GM19238 (cell line): ENCODE data around the gene SLC25A21.
"Not testable (repeated sequence)": the region's sequence is repeated elsewhere in the genome, so short reads cannot be mapped to it uniquely, and the experiment has no call there.

Source experiments
- DNase-seq: peaks from one replicate; pipeline ENCODE4 v3.0.0; 2011; ENCODE audit warnings: low spot score; ENCODE audit not compliant: insufficient read length

Gene SLC25A21

DNA sequence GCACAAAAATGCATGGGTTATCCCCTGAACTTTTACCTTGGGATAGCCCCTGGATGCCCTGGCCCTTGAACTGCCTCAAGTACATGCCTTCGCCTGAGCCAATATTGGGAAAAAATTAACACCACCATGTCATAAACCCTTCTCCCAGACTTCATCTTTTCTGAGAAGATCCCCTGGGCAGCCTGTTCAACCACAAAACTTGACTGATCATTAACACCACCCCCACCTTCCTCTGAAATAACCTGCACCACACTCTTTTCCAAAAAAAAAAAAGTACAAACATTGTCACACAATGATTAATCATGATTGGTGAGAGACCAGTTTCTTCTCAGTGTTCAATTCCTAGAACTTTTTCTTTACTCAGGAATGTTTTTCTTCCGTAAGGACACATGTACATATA, 292.8 kb downstream of the SLC25A21 start:
- no peak for DNase-seq

DNA sequence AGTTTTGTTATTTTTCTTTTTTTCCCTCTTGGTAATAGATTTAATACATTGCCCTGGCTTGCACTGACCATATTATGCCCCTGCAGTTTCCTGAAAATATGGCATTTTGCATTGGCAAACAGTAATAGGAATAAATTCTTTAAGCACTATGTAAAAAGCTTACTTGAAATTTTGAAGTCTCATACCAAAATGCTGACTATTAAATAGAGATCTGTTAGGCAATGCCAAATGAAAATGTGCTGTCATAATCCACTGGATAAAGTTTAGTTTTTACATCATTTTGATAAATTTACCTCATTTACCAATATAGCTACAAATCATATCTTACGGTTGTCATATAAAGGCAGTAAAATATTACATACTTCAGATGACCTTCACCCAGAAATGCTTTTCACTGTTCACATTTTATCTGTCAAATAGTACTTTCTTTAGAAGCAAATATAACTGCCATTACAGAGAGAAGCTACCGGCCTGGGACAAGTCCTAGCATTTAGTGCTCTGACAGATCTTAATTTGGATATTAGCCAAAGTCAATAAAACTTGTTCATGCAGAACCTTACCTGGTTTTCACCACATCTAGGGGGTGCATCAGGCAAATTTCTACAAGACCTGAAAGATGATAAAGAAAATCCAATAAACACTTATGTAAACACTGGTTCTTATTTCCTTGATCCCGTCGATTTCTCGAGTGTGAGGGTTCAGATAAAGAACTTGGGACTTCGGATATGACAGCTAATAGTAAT, 297.8 kb downstream of the SLC25A21 start:
- no peak for DNase-seq

DNA sequence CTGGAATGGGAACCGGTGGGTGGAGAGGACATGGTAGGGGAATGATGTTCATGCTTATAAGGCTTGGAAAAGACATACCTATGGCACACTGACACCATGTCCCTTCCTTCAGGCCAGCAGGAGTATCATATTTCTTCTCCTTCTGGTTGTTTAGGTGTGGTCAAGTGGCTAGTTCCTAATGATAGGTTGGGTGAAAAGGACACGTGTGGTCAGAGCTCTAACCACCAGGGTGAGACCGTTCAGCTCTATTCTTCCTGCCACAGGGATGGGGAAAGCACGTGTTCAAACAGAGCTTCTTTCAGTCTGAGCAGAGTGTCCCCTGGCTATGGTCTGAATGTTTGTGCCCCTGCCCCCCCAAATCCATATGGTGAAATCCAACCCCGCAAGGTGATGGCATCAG, 301.6 kb downstream of the SLC25A21 start:
- DNase-seq = no peak

DNA sequence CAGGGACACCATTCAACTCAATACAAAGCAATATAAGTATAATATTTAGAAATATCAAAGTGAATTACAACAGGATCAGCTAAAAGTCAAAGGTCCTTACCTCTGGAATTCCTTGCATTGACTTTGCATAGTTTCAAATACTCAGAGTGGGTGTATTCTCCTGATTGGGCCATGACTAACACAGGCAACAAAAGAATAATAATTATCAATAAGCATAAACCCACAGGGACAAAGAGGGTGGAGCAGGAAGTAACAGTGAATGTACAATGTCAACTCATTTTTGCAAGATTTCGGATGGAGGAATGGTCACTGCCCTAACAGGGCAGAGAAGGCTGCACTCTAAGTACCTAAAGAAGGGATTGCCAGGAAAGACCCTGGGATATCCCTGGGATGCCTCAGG, 303.3 kb downstream of the SLC25A21 start:
- DNase-seq = no peak

DNA sequence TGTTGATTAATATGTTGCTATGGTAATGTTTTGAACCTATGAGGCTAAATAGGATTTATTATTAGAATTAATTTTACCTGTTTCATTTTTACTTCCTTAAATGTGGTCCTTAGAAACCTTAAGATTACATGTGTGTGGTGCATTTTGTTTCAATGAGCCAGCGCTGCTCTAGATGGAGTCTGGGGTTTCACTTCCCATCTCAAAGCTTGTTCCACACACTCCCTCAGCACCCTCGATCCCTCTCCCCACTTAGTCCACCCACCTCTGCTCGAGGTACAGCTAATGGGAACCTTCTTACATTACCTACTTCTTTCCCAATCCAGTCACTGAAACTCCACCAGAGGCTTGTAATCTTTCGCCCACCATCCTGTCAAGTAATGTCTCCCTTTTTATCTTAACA, 305.5 kb downstream of the SLC25A21 start:
- no peak for DNase-seq

DNA sequence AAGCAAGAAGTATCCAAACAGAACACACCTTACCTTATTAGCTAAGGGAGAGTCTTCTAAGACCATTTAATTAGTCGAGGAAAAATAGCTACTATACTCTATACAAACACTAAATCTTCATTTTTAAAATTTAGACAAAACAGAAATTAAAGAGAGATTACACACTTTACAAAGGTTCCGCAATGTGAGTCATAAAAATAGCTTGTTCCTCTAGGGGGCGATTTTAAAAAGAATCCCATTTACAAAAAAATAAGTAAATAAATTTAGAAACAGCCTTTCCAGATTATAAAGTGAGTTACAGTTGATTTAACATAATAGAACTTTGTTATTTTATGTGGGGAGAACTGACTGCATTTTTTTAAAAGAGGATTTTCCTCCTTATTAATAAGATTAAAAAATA, 309.1 kb downstream of the SLC25A21 start:
- no peak for DNase-seq

DNA sequence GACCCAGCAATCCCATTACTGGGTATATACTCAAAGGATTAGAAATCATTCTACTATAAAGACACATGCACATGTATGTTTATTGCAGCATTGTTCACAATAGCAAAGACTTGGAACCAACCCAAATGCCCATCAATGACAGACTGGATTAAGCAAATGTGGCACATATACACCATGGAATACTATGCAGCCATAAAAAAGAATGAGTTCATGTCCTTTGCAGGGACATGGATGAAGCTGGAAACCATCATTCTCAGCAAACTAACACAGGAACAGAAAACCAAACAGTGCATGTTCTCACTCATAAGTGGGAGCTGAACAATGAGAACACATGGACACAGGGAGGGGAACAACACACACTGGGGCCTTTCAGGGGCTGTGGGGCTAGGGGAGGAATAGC, 310.2 kb downstream of the SLC25A21 start:
- not testable (repeated sequence) for DNase-seq

DNA sequence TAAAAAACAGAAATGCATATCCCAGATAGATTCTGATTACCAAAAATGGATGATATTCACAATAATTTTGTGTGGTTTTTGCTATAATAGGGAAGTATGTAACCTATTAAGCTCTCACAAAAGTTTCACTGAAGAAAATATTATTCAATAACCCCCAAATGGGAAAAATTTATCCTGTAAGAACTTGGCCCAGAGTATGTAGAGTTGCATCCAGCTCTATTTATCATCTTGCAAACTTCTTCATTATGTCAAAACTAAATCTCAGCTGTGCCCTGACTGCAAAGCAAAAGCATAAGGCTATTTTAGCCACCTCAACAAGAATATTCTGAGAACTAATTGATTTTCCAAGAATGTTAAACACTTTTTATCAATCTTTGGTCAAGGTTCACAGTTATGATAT, 311.6 kb downstream of the SLC25A21 start:
- DNase-seq = no peak

DNA sequence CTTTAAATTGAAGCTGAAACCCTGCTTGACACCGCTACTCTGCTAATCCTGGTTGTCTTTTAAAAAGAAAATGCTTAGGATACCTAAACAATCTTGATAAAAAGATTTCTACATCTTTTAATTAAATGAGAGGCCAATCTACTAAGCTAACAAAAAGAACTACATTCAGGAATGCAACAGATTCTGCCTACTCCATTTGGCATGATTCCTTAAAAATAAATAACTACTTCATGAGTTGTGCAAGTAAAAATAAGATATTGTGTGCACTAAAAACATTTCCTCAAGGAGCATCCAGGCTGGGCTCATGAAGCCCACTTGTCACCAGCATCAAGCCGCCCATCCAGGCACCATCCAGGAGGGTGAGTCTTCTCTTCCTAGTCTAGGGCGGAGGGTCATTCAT, 313.3 kb downstream of the SLC25A21 start:
- no peak for DNase-seq

DNA sequence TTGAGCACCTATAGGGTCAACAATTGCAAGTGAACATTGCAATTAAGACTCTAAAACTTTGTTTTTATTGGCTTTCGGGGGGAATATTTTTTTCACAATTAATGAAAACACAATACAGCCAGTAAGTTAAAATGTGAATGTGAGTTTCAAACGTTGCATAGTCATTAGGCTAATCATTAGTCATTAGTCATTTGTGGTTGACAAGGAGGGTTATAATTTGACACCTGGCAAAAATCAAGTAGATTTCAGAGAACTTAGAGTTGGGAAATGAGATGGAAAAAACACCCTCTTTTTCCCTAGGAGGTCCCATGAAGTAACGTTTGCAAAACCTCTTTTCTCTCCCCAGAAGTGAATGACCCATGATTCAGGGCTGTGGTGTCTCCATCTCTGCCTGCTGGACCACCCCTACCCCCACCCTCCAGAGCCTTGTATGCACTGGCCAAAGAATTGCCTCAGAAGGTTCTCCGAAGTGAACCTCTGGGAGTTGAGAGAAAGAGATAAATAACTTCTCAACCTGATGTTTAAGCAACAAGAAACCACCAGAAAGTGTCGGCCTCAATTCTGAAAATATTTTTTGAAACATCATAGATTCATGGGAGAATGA, 314.5 kb downstream of the SLC25A21 start:
- DNase-seq = no peak

DNA sequence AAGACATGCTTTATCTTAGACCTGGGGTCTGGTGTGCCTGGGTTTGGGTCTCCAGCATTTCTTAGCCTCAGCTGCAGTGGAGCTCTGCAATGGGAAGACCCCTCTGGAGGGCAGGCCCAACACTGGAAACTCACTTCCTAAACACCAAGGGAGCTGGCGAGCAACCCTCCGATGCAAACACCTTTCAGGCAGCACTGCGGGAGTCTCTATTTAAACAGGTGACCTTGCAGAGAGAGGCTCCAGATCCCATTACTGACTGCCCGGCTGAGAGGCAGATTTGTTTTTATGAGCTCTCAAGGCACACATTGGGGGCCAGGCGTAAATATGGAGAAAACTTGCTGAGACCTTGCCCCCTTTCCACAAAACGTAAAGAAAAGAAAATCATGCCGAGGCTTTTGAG, 315.3 kb downstream of the SLC25A21 start:
- no peak for DNase-seq

DNA sequence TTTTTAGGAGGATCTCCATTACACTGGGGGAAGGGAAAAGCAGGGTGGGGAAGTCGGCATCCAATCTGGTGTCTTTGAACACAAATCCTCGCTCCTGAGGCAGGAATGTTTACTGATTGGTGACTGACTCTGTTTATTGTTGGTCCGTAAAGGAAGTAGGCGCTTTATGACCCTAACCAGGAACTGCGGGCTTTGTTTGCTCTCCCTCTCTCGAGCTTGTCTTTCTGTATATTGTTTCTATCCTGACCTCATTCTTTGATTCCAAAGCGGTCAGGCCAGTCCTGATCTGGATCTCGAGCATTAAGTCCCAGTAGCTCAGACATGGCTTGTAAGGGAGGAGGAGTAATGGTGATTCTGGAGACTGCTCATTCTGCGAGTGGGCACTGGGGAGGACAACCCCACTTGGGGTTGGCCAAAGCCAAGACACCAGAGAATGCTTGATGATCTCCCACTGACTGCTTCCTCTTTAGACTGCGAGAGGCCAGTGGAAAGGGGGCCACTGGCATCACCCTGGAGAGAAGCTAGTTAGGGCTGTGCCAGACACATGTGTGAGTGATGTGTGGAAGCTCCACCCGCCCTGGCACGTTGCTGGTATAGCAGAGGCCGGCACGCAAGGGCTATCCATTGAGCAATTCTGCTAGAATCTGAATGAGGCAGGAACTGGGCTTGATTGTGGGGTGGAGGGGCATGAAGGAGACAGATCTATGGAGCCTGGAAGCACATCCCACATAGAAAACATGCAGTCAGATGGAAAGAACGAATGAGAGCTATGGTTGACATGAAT, 316.1 kb downstream of the SLC25A21 start:
- DNase-seq = no peak

DNA sequence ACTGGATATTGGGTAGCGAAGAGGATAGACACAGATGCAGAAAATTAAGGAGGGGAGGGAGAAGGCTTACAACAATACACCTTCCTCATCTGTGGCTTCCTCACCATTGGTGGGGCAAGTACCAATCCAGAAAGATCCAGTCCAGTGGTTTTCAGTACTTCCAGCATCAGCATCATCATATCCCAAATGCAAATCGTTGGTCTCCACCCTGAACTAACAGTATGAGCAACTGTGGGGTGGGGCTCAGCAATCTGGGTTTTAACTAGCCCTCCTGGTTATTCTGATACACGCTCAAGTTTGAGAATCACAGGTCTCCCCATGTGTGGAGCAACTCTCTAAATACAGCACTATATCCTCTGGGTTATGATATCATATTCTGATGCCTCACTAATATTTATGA, 317.0 kb downstream of the SLC25A21 start:
- DNase-seq = no peak

DNA sequence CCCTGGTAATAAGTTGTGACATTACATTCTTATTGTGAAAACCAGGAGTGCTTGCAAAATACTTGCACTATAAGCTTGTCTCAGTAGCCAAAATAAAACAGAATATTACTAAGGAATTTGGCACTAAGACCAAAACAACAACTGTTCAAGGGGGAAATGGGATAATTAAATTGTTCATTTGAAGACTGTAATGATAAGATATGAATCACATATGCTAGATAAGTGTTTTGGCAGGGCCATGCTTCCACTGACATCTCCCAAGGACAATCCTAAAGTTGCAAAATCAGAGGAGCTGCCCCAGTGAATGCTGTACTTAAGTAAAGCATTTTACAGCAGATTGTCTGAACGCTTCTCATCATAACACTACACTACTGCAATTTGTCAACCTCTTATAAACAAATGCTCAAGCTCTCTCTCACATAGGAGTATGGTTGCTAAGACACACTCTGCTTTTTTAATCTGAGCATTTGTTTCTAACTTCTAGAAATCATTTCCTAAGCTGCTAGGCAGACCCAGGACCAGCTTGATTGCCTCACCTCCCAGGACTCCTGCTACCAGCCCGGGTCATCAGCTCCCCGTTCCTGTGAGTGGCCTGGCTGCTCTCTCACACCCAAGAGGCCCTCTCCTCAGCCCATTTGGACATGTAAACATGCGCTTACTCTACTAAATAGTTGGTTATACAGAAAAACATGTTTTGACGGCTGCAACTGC, 319.3 kb downstream of the SLC25A21 start:
- no peak for DNase-seq

DNA sequence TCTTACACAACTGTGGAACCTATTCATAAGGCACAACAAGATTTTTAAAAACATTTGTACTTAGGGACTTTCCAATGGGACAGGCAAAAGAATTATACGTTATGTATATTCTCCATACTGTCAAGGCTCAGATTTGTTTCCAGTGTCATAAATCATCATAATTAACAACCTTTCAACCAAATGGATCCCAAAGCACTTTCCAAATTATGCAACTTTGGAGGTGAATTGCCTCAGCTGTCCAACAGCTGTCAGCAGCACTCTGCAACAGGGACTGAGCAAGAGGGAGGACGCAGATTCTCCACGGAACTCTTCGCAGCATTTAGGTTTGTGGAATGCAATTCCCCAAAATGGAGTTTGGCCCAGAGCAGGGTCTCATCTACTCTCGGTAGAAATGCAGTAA, 324.2 kb downstream of the SLC25A21 start:
- no peak for DNase-seq

DNA sequence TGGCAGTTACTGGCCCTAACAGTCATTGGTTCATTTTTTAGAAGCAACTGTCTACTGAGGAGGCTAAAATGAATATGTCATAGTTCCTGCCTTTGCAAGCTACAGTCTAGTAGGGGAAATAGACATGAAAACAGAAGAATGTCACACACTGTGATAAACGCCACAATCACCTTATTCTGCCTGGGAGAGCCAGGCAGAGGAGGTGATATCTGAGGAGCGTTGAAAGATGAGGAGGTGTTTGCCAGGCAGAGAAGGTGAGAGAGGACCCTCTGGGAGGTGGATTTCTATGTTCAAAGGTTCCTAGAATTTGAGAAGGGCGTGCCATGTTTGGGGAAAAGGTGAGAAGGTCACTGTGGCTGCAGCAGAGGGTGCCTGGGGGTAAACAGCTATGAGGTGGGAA, 325.0 kb downstream of the SLC25A21 start:
- no peak for DNase-seq

DNA sequence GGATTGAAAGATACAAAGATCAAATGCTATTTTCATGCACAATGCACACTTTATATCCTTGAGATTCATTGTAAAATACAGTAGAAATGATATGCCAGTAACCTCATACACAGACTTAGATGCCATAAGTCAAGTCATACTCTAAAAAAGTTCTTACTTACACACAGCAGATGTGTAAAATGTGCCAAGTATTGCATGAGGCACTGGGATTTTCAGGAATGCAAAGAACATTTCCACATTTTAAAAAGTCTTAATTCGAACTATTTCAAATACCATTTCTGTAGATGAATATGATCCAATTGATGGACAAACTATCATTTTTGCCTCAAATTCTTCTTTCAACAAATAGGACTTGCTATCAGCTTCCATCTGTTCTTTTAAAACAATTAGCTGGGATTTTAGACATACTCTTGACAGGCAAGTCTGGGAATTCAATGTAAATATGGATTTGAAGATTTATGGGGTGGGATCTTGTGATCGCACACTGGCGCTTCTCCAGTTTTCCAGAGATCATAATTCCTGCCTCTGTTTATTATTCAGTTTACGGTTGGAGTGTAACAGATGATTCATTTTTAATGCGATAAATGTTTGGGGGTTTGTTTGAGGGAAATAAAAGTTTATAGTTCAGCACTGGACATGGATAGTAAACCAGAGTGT, 326.9 kb downstream of the SLC25A21 start:
- no peak for DNase-seq

DNA sequence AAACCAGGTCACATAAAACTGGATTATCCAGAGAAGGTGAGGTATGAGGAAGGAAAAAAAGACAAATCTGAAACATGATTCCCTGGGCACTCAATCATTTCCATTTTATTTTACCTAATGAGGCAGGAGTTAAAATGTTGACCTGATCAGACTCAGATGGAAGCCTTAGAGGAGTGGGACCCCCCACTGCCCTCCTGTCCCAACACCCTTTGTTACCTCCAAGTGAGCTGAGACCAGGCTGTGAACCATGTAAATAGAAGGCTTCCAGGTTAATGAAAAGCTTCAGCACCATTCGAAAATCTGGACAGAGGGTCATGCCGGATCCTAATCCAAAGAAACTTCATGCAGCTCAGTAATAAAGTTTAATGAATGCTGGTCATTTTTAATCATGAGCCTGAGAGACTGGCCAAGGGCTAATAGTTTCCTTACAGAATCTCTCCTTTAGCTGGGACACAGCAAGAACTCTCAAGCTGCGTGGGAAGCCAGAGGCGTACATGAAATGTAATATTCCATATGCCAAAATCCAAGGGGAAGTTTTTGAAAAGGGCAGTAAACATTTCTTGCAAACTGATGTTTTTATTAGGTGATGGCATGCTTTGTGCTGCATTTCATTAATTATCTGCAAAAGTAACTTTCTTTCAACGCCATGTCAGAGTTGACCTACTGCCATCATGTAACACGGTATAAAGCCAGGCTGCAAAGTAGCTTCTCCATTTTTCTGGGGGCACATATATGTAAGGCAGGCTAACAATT, 327.8 kb downstream of the SLC25A21 start:
- DNase-seq = no peak

DNA sequence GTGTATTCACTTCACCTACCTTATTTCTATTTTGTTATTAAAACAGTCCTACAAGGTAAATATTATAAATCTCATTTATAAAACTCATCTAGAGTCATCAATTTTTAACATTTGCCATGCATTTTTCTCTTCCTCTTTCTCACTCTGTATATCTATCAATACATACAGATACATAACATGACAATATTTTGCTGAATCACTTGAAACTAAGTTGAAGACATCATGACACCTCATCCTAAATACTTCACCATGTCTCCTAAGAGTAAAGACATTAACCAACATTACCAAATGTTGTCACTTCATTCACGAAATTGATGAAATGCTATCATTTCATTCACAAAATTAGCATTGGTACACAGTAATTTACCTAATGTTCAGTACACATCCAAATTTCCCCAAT, 329.0 kb downstream of the SLC25A21 start:
- no peak for DNase-seq

DNA sequence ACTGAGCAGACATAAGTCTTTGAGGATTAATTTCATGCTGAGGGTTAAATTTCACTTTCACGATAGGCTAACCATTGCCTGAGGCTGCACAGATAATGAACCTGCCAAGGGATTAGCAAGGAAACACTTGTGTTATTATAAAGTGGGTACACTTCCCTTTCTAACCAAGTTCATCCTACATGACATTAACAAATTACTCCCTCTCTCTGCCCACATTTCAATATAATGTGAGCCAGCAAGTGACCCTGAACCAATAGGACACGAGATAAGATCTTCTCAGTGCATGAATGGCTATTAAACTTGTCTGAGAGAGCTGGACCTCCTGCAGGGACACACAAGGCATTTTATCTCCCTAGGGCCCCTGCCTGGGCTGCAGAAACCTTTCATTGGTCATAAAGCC, 337.3 kb downstream of the SLC25A21 start:
- DNase-seq = no peak

DNA sequence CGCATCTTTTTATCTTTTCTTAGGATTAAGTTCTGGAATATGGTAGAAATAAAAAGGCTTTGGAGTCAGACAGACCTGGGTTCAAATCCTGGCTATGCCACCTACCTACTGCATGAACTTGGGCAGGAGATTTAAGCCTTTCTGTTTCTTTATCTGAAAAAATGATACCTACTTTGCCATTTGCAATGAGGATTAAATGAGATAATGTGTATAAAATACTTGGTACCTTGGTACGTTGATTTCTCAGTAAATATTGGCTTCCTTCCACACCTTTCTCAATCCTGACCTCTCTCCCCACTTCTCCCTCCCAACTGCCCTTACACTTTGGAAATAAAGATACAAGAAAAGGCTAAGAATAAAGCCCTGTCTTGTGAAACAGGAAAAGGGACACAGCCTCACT, 338.1 kb downstream of the SLC25A21 start:
- no peak for DNase-seq
